HG03175 (cell line): Measurements from ENCODE around the gene TRUB1.

Source experiments
- ATAC-seq: cut with Tn5 transposase; IDR thresholded peaks from one replicate; pipeline ENCODE4 v1.9.1; 2021; ENCODE audit warnings: mild to moderate bottlenecking, moderate library complexity; ENCODE audit not compliant: unreplicated experiment

The TRUB1 gene

DNA sequence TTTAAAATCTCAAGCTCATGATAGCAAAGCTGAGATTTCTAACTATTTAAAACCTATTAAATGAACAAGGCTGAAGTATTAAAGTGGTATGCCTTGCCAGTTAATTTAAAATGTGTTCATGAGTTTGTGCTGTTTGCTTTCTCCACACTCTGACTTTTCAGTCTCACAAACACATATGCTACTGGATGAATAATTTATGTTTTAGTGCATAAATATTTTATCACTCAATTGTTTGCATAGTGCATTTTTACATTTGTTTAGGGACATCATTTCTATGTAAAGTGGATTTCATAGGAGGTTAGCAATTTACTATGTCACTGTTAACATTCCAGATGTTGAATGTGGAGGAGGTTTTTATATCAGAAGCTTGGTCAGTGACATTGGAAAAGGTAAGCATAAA, 36.0 kb downstream of the TRUB1 start:
- ATAC-seq = no peak

DNA sequence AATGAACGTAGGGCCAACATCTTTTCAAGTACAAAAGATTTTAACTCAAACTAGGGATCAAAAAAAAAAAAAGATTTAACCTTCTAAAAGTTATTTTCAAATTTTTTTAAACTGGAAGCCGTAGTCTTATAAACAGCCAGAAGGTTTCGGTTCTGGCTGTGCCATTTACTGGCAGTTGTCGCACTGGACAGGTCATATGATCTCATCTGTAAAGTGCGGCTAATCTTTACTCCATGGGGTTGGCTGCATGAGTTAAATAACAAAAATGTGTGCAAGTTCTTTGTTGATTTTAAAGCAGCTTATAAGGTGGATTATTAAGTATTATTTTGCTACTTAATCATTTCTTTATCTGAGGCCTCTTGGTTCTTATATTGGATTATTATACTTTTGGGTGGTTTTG, 36.6 kb downstream of the TRUB1 start:
- no peak for ATAC-seq

DNA sequence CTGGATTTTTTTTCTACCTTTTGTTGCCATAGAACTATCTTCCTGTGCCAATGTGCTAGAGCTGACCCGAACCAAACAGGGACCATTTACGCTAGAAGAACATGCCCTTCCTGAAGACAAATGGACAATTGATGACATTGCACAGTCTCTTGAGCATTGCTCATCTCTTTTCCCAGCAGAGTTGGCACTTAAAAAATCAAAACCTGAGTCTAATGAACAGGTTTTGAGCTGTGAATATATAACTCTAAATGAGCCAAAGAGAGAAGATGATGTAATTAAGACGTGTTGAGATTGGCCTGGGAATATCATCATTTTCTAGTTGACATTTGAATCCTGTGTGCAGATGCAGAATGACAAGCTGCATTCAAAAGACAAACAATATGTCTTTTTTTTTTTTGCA, 37.1 kb downstream of the TRUB1 start:
- ATAC-seq = no peak

DNA sequence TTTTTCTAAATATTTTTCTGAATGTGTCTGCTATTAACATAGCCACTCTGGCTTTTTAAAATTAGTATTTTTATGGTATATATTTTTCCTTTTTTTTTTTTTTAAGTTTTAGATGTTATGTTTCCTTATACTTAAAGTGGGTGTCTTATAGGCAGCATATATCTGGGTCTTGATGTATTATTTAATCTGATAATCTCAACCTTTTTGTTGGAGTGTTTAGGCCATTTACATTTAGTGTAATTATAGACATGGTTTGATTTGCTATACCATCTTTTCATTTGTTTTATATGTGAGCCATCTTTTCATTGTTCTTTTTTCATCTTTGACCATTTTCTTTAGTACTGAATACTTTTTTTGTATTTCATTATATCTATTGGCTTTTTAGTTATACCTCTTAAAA, 45.0 kb downstream of the TRUB1 start:
- ATAC-seq = no peak

DNA sequence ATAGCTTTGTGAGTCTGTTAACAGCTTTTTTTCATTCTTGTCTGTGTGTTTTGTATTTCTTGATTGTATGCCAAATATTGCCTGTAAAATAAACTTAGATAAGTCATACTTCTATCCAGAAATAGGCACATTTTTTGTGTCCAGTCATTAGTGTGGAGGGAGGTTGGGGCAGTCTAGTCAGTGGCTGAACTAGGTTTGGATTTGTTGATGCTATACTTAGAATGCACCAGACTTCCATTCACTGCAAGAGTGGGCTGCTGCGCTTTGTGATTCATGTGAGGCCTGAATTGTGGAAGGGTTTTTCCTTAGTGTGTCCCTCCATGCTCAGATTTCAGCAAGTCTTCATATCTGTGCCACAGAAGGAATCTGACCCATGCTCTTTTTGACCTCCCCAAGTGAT, 50.0 kb downstream of the TRUB1 start:
- ATAC-seq = no peak

DNA sequence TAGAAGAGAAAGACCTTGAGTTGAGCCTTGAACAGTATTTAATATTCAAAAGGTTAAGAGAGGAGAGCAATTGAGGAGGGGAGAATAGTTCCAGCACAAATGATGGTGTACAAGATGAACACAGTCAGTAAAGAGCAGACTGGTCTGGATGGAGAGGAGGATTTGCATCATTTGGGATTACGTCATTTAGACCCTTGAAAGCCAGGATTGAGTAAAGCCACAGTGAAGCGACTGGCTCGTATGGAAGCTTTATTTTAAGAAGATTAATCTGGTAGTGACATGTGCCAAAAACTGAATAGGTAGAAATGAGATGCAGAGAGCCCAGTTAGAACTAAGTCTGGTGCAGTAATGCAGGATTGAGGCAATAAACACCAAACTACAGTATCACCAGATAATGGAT, 52.6 kb downstream of the TRUB1 start:
- ATAC-seq = no peak

DNA sequence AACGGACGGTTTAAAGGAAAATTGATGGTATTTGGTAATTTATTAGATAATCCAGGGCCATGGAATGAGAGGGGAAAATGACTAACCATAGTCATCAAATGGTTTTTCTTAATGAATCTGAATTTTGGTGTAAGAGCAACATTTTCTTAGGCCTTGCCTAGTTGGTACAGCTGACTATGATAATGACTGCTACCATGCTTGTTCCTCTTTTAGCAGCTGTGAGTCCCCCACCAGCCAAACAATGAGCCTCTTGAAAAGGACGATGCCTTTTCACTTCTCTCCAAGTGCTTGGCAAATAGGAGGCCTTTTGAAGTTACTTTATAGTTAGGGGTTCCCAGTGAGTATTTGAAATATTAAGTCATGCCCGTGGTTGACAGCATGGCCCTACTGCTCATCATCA, 53.0 kb downstream of the TRUB1 start:
- ATAC-seq = no peak

DNA sequence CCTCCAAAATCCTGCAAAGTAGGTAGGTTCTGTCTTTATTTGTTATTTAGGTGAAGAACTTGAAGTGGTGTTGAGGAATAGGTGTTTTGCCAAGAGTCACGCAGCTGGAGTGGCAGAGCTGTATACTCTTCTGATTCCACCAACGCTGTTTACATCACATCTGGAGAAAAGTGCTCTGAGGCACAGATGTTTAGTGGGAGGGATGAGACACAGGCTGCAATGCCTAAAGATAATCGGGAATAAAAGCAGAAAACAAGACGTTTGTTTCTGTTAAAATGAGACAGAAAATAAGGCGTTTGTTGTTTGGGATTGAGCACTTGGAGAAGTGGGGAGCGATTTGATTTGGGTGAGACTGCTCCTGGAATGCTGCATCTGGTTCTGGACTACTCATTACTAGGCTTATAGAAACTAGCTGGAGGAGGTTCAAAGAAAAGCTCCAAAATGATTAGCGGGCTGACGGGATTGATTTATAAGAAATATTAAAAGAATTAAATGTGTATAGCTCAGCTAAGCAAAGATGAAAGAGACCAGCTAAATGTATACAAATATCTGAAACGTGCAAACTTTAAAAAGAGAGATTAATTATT, 54.3 kb downstream of the TRUB1 start:
- ATAC-seq = no peak

DNA sequence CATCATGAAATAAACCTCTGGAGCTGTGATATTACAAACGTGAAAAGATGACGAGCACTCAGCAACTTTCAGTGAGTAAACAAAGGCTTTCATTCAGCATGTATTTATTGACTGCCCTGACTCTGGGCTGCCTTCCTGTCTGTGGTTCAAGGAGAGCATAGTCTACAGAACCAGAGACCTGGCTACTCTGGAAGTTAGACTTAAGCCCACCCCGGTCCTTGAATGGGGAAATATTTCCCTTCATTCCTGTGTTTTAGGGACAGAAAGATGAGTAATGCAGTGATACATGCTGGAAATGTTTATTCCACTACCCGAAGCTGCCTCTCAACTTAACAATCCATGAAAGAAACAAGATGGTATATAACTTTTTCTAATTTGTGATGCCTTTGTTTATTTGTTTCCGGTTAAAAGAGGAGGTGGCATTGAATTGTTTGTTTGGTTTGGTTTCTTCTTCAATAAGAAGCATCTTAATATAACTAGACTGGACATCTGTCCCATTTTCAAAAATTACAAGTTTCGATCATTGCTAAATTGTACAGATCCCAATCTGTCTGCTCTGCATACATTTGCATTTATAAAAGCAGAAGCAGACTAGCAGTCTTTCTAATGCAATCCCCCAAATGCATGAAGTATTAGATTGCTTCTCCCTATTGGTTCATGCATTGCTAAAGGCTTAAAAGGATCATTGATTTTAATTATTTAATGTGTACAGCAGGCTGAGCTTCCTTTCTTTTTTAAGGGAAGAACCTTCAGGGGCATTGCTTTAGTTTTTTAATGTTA, 57.7 kb downstream of the TRUB1 start:
- no peak for ATAC-seq

DNA sequence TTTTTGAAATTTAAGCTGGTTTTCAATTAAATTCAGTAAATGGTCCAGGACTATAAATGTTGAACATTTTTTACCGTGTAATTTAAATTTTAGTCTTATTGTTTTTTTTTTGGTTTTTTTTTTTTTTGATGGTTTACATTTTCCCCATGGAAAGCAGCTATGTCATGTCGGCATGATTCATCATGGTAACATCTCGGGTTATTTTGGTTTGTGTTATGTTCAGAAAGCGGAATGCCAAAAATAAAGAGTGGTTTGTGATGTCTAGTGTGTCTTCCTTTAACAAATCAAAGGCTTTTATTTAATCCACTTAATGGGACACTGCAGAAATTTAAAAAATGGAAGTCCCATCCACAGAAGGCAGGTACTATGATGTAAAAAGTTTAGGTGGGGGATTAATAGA, 58.5 kb downstream of the TRUB1 start:
- ATAC-seq = no peak

DNA sequence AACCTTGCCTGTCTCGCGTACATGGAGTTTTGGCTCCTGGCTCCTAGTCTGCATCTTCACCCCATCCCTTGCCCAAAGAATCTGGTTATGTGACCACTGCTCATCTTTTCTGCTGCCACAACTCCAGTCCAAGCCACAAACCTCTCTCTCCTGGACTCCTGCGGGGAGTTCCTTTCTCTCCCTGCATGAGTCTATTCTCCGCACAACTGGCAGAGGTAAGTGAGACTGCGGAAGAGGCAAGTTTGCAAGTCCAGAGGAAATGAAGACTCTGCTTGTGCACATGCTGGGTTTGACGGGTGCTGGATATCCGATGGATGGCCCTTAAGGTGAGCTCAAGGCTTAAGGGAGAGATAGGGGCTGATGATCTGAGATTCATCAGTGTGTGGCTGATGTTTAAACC, 61.0 kb downstream of the TRUB1 start:
- ATAC-seq = no peak

DNA sequence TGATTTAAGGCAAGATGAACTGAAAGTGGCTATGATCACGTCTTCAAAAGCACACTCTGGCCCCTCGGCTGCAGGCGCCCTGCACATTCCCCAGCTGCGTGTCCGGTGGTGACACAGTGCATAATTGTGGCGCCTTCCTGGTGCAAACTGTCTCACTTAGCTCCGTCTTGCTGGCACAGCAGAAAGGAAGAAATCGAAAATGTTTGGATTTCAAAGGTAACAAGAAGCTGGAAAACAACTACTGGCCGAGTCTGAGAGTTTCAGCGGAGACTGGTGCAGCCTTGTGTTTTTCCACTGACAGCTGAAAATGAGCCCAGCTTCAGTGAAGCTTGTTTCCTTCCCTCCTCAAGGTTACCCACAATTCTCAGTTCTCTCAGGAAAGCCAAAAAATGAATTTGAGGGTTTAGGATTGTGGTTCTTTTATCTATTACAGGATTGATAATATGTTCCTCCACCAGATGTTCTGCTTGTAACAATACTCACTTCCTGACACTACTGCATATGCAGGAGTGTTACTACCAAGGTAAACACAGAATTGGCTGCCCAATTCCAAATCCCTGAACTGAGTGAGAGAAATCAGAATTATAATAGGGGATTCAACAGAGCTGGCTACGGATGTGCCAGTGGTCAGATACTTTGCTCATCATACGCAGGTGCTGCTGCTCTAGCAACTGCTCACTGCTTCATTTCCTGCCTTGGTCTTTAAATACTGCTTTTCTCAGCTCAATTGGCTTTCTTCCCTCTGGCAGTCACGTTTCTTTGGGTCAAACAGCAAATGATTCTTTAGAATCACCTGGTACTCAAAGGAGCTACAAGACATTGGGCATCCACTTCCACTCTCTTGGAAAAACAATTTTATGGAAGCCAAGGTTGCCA, 63.7 kb downstream of the TRUB1 start:
- peak; percentile 65 for ATAC-seq

DNA sequence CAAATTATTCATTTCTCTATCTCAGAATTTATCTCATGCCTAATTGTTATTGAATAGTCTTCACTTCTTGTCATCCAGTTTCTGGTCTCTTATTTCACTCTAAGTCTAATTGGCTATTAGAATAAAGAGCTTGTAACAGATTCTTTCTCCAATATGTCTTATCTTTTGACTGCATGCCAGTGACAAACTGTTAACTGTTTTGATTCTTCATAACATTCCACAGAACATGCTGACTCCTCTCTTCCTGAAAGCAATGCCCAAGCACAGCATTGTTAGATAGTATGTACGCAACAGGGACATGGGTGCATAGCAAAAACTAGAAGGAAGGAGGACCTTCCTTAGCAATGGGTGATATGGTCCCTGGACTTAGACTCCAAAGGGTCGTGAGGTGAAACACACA, 65.4 kb downstream of the TRUB1 start:
- no peak for ATAC-seq

DNA sequence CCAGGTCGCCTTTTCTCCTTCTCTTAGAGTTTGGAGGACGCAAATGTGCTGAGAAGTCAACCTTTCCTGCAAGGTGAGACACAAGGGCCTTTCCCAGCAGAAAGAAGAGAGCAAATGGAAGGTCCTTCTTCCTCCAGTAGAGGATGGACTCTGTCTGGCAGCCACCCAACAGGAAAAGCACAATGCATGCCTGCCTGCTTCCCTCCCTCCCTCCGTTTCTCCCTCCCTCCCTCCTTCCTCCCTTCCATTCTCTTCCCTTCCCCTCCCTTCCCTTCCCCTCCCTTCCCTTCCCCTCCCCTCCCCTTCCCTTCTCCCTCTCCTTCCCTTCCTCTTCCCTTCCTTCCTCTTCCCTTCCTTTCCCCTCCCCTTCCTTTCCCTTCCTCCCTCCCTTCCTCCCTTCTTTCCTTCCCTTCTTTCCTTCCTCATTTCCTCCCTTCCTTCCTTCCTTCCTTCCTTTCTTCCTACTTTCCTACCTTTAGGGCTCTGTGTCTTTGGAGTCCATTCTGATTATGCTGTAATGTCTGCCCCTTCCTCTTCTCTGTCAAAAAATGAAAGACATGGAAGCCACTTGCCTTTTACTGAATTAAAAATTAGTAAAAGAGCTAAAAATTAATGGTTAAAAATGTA, 66.4 kb downstream of the TRUB1 start:
- ATAC-seq = no peak

DNA sequence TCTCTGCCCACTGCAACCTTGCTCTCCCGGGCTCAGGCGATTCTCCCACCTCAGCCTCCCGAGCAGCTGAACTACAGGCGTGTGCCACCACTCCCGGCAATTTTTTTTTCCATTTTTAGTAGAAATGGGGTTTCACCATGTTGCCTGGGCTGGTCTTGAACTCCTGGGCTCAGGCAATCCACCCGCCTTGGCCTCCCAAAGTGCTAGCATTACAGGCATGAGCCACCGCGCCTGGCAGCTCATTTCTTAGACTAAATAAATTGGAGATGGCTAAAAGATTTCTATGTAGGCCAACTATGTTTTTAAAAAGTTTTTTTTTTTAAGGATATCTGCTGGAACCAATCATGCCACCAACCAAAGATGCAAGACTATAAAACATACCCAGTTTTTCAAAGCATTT, 67.8 kb downstream of the TRUB1 start:
- ATAC-seq = no peak

DNA sequence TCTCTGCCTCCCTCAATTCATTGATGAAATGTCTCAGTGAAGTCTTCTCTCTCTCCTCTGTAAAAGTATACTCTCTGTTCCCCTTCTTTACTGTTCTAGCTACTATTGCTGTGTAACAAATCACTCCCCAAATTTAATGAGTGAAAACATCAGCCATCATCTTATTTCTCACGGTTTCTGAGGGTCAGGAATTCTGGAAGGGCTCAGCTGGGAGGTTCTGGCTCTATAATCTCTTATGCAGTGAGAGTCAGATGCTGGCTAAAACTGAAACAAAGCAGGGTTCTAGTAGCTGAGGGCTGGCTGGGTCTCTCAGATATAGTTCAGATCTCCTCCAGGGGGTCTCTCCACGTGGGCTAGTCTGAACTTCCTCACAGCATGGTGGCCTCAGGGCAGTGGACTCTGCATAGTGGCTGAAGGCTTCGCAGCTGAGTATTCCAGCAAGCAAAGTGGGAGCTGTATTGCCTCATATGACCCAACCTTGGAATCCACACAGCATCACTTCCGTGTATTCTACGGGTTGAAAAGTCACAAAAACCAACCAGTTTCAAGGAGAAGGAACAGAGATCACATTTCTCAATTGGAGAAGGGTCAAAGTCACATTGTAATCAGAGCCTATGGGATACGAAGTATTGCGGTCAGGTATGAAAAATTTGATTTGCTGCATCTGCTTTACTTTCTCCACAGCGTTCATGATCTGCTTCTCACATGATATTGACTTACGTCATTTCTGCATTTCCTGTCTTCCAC, 80.4 kb downstream of the TRUB1 start:
- no peak for ATAC-seq

DNA sequence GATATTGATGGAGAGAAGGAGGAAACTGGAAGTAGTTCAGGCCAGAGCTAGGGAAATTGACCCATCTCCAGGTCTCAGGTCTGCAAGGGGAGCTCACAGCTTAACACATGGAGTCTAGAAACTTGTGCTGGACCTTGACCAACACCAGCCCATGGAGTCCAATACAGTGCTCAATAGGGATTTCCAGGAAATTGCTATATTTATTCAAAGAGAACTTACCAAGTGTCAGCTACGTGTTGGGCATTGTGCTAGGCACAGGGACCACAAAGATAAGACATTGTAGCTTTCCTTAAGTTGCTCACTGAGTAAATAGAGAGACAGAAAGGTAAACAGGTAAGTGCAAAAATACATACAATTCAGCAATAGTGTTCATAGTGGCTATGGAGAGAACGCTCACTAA, 82.5 kb downstream of the TRUB1 start:
- ATAC-seq = no peak

DNA sequence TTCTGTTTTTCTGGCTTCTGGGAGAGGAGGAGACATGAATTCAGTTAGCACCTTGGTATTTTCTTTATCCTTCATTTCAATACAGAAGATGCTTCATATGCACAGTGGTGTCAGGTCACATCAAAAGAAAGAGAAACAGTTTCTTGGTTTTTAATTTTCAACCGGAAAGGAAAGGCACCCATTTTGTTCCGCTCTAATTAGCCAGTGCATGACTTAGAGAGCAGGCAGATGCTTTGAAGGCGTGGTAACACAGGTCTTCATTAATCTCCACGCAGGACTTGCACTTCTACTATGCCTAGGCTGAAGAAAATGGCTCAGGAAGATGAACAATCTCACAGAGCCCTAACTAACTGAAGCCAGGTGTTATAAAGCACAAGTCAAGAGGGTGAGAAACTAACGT, 84.7 kb downstream of the TRUB1 start:
- ATAC-seq = no peak

DNA sequence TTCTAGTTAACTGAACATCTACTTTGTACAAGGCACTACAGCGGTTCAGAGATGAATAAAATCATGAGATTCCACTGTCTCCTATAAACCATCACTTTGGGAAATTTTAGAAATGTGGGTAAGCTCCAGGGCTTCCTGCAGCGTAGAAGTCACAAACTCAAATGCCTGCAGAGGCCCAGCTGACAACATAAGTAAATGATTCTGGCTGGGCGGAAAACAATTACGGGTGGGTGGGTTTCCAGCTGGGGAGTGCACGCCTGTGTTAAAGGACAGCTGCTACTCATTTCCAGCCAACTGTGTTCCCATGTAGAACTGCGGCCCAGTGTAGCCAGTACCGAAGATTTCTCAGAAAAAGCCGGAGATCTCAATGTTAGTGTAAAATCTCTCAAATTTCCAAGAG, 85.7 kb downstream of the TRUB1 start:
- no peak for ATAC-seq

DNA sequence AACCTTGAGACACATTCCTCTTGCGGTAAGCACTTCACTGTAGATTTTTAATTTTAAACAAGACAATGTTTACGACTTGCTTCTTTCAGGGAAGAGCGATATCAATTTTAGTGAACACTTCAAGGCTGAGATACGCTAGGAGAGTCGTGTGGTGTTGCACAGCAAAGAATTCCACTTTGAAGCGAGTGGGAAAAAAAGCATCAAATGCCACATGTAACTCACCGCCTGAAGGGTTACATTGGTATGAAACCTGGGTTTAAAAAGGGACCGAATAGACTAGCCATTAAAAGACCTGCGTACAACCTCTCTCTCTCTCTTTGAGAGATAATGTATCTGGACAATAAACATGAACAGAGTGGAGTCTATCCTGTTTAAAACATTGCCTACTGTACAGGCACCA, 86.4 kb downstream of the TRUB1 start:
- ATAC-seq = no peak
